Fibroblast of skin of left biceps (primary cell): ENCODE measurements around the gene HEPHL1.

Experiments used
- DNase-seq, 2 experiments: peaks; one replicate each; pipeline ENCODE4 v3.0.0-alpha.2; 2013; ENCODE audit warnings: low read depth in 2 of 2

Gene HEPHL1

GRCh38 chr11:94024547-94024946, 3.4 kb downstream of the HEPHL1 start:
- DNase-seq = no peak

- no peak for DNase-seq
Observed at GRCh38 chr11:94025690-94026394, 4.7 kb downstream of the HEPHL1 start.

- no peak for DNase-seq
Observed at GRCh38 chr11:94027210-94027609, 6.1 kb downstream of the HEPHL1 start.

- DNase-seq = no peak
Observed at GRCh38 chr11:94028436-94028835, 7.3 kb downstream of the HEPHL1 start.

GRCh38 chr11:94030059-94030458, 8.9 kb downstream of the HEPHL1 start:
- DNase-seq = no peak

- DNase-seq = no peak
Observed at GRCh38 chr11:94031625-94032024, 10.5 kb downstream of the HEPHL1 start.

GRCh38 chr11:94032066-94032465, 10.9 kb downstream of the HEPHL1 start:
- no peak for DNase-seq

- no peak for DNase-seq
Observed at GRCh38 chr11:94032725-94033124, 11.6 kb downstream of the HEPHL1 start.

GRCh38 chr11:94034207-94034606, 13.1 kb downstream of the HEPHL1 start:
- DNase-seq = no peak

GRCh38 chr11:94036096-94036495, 14.9 kb downstream of the HEPHL1 start:
- DNase-seq = no peak

GRCh38 chr11:94043241-94043640, 22.1 kb downstream of the HEPHL1 start:
- no peak for DNase-seq

- no peak for DNase-seq
Observed at GRCh38 chr11:94046796-94047195, 25.6 kb downstream of the HEPHL1 start.

GRCh38 chr11:94048032-94048709, 27.0 kb downstream of the HEPHL1 start:
- no peak for DNase-seq

- DNase-seq = no peak
Observed at GRCh38 chr11:94049351-94049750, 28.2 kb downstream of the HEPHL1 start.

- DNase-seq = no peak
Observed at GRCh38 chr11:94058630-94059029, 37.5 kb downstream of the HEPHL1 start.

GRCh38 chr11:94059065-94059464, 37.9 kb downstream of the HEPHL1 start:
- DNase-seq = no peak

GRCh38 chr11:94060401-94060800, 39.2 kb downstream of the HEPHL1 start:
- no peak for DNase-seq

GRCh38 chr11:94062360-94062759, 41.2 kb downstream of the HEPHL1 start:
- DNase-seq = no peak

GRCh38 chr11:94066901-94067429, 45.8 kb downstream of the HEPHL1 start:
- no peak for DNase-seq

GRCh38 chr11:94068764-94069163, 47.6 kb downstream of the HEPHL1 start:
- DNase-seq = no peak

- no peak for DNase-seq
Observed at GRCh38 chr11:94077552-94078293, 56.6 kb downstream of the HEPHL1 start.

GRCh38 chr11:94084164-94084563, 63.0 kb downstream of the HEPHL1 start:
- no peak for DNase-seq

GRCh38 chr11:94088906-94089305, 67.8 kb downstream of the HEPHL1 start:
- DNase-seq = no peak
